HG03342 (cell line): ENCODE data around the gene CENPT.
"Not testable (repeated sequence)": the region's sequence is repeated elsewhere in the genome, so short reads cannot be mapped to it uniquely, and the experiment has no call there.

Source experiments
- ATAC-seq: cut with Tn5 transposase; IDR thresholded peaks from one replicate; pipeline ENCODE4 v1.9.1; 2021; ENCODE audit warnings: mild to moderate bottlenecking, moderate library complexity; ENCODE audit not compliant: unreplicated experiment

The CENPT gene

DNA sequence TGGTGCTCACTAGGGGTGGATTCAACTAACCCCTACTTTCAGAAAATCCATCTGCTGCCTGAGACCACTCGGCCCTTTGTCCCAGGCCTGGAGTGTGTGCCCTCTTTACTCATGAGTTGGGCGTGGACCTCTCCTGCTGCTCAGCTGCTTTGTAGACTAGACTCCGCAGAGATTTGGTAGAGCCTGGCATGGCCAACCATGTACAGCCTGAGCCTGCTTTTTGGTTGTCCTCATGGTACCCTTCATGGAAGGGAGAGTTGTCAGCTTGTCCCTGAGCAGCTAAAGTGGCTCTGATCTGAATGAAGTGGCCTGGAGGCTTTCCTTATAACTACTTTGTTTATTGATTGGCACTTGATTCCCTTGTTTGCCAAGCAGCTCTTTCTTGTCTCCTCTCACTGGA, 26.9 kb upstream of the CENPT start:
- ATAC-seq, result no peak

DNA sequence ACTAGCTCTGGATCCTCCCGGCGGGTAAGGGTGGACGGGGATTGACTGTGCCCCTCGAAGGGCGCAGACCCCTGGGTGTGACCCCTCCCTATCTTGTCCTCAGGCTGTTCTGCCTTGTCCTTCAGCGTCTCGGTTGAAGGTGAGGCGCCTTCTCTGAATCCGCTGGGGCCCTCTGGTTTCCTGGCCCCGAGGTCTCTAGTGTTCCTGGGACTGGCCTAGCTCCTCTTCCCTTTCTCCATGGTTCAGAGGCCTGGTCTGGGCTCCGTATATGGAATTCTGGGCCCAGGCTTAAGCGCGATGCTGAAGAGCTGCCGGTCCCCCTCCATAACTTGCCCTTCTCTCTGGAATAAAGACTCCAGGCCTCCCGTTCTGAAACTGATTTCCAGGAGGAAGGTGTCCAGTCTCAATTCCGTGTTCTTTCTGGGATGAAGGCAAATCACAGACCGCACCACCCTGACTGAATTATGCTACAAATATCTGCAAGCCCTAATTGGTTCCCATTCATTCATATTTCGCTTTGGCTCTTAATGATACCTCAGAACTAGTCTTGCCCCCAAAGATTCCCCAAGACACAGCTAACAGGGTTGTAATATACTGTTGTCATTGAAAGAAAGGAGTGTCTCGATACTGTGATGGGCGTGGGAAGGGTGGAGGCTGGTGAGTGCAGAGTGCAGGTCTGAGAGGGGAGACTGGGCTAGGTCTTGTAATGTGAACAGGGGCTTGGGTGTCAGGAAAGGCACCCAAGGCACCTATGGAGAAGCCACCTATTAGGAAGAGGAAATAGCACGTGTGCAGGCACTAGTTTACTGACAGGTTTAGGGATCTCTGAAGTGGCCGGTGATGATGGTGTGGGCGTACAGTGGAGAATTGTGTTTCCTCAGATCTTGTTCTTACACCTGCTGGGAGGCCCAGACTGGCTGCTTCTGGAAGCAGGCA, 26.2 kb upstream of the CENPT start:
- ATAC-seq, result no peak

DNA sequence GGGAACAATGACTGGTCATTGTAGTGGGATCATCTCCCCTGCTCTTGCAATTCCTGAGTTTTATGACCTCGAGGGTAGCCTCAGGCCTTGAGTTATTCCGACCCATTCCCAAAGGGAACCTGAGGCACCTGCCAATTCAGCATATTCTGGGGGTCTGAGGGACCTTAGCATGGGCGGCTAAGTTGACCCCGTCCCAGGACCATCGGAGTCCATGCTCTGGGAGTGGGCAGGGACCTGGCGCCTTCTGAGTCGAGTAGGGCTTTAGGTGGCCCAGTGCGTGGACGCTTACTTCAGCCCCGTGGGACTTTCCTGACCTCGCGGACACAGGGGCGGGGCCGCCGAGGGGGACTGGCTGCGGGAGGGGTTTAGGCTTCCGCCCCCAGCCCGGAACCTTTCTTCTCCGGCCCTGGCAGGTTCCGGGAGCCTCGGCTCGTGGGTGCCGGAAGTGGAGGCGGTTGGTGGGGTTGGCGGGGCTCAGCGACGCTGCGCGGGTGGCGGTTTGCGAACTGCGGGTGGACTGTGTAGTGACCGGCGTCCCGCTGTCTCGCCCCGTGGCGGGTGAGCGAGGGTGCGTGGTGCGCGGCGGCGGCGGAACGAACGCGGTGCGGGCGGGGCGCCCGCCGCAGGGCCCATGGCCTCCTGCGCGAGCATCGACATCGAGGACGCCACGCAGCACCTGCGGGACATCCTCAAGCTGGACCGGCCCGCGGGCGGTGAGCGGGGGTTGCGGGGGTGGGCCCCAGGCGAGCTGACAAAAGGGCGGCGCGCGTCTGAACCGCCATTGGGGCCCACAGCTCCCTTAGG, 25.3 kb upstream of the CENPT start, which contains the start of gene EDC4:
EDC4 (plus strand) TSS at position 422 of the 804 bp plus-strand sequence; CDS start at position 632, 210 bp downstream.
- ATAC-seq, result peak; percentile 67

DNA sequence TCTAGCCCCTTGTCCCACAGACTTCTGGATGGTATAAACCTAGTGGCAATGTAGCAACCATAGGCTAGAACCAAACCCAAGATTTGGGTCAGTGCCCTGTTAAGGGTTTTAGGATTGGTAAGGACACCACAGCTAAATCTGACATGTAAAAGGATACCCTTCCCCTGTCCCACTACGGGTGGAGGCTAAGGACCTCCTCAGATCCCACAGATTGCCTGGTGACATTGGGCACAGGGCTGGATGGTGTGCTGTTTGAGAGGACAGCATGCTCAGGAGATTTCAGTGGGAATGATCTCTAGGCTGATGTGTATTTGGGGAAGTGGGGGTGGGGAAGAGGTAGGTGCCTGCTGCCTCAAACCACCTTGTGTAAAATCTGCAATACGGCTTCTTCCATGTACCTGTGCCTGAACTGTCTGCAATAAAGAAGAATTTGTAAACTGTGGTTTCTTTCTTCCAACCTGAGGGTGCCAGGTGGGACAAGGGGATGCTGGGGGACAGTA, 24.7 kb upstream of the CENPT start:
- no peak for ATAC-seq

DNA sequence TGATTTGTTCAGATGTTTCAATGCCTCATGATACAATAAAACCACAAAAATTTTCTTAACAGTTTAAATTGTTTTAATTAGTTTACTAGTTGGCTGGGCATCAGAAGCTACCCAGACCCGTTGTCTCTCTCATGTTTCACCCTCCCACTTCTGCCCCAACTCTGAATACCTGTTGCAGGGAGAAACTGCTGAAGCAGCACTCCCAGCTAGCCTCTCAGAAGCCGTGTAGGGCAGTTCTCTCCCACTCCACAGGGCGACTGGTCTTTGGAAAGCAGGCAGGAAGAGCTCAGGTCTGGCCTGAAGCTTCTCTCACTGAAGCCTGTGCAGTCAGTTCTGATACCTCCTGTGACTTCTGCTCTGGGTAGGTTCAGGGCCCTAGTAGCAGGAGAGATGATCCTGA, 23.8 kb upstream of the CENPT start:
- ATAC-seq, result no peak

DNA sequence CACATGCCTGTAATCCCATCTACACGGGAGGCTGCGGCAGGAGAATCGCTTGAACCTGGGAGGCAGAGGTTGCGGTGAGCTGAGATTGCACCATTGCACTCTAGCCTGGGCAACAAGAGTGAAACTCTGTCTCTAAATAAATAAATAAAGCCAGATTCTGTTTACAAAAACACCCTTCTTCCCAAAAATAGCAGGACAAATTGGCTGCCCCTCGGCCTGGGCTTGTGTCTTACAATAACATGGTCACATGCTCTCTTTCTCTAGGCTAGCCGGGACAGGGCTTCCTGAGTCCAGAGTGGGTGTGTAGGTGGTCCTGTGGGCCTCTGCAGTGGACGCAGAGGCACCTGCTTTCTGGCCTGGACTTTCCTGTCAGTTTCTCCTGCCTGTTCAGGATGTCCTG, 22.2 kb upstream of the CENPT start:
- no peak for ATAC-seq

DNA sequence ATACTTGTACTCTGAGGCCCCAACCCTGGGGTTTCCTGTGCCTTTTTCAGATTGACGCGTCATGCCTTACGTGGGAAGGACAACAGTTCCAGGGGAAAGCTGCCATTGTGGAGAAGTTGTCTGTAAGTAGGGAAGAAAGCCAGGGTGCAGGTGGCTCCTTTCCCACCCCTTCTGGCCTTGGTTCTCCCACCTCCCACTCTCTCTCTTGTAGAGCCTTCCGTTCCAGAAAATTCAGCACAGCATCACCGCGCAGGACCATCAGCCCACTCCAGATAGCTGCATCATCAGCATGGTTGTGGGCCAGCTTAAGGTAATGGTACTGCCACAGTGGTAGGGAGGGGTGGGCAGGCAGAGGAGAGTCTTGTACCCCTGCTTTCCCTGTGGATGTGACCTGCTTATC, 20.8 kb upstream of the CENPT start:
- no peak for ATAC-seq

DNA sequence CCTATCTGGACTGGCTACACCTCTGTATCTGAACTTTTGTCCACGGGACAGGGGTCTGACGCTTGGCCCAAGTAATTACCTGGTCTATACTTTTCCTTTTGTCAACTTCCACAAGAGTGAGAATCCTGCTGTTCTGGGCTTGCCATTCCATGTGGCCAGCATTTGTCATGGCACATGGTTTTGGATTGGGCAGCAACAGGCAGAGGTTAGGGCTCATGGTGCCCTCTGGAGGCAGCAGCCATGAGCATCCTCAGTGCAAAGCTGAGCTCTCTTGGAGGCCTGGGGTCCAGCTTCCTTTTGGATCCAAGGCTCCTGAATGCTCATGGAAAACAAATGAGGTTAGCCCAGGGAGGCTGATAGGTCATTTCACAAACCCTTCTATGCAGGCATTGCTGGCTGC, 17.8 kb upstream of the CENPT start:
- no peak for ATAC-seq

DNA sequence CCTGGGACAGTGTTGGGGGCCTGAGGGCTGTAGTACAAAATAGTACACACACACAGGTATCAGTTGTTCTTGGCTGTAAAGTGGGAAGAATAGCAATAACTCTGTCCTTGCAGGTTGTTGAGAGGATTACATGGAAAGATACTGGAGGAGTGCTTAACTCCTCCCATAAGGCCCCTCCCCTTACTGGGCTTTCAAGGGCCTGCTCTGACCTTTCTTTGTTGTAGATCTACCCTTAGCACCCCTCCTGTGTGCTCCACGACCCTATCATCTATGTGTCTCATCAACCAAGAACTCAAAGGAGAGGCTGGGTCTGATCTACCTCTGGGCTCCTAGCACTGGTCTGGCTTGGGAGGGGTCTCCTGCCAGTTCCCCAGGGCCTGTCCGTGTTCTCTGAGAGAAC, 17.1 kb upstream of the CENPT start:
- no peak for ATAC-seq

DNA sequence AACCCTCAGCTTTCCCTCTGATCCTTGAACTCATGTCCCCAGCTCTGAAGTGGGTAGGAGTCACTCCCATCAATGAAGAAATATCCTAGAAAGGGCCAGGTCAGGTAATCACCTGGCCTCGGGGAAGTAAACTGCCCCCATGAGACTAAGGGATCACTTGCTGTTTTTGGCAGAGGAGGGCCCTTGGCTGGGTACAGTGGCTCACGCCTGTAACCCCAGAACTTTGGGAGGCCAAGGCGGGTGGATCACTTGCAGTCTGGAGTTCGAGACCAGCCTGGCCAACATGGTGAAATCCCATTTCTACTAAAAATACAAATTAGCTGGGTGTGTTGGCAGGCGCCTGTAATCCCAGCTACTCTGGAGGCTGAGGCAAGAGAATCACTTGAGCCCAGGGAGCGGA, 16.6 kb upstream of the CENPT start:
- ATAC-seq, result not testable (repeated sequence)

DNA sequence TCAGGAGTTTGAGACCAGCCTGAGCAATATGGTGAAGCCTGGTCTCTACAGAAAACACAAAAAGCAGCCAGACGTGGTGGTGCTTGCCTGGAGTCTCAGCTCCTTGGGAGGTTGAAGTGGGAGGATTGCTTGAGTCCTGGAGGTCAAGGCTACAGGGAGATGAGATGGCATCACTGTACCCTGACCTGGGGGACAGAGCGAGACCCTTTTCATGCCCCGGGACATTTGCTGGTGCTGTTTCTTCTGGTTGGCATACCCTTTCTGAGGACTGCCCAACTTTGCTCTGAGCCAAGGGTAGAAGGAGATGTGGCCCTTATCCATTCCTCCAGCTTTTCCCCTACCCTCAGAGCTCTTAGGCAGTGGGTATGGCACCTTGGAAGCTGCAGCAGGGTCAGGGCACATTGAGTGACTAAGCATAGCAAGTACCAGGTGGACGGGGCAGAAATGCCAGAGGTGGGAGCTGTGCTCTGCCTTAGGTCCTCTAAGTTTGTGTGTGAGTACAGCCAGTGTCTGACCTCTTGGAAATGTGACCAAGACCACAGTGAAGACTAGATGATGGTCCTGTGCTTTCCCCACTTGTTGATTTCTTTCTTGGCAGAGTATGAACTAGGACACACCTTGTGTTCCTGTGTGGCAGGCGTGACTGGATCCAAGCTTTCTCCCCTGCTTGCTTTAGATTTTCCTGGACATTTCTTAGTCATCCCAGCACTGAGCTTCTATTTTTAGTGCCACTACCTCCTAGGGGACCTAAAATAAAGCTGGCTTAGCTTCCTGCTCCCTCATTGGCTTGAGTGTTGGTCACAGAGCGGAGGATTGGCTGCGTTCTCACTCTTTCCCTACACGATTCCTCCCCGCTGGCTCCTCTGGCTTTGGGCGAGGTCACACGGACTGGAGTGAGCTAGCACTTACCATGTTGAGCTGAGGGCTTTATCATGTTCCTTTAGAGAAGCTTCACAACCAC, 15.4 kb upstream of the CENPT start:
- no peak for ATAC-seq

DNA sequence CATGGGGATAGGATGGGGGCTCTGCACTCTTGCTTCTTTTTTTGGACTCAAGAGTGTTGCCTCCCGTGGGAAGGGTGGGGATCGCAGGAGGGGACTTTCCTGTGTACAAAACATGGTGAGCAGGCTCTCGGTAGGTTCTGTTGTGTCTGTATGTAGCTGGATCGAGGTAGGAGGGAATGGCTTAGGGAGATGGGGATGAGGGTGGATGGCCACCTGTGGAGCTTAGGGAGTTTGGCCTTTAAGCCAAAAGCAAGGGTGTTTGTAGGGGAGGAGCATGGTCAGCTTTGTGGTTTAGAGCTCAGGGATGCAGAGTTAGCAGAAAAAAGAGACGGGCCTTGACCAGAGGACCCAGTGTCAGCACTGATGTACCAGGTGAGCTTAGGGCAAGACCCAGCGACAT, 14.4 kb upstream of the CENPT start:
- ATAC-seq, result no peak

DNA sequence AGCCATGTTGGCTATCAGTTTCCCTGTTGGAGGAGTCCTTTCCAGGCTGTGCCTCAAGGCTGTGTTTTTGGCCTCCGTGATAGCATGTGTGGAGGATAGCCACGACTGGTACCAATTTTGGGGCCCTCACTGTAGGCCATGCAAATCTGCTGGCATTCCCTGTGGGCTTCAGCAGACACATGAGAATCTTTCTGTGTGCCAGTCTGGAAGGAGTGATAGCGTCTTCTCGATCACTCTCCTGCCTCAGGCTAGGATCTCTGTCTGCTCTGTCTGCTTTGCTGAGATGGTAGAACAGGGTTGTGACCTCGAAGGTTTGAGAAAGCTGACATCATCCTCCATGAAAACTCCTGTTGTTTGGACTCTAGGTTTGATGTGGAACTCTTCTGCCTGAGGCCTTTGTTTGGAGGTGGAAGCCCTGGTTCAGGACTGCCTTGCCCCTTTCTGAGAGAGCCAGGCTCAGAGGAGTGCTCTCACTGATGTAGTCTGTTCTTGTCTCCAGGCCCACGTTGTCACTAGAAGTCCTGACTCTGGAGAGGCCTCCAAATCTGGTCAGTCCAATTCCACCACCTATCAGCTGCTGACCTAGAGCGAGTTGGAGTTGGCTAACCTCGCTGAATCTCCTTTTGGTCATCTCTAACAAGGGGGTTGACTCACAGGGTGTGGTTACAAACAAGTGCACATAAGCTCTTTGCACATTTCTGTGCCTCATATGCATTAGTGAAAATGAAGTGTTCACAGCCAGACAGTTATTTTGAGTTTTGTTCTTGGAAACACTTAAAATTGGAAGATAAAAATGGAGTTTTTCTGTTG, 13.3 kb upstream of the CENPT start:
- no peak for ATAC-seq

DNA sequence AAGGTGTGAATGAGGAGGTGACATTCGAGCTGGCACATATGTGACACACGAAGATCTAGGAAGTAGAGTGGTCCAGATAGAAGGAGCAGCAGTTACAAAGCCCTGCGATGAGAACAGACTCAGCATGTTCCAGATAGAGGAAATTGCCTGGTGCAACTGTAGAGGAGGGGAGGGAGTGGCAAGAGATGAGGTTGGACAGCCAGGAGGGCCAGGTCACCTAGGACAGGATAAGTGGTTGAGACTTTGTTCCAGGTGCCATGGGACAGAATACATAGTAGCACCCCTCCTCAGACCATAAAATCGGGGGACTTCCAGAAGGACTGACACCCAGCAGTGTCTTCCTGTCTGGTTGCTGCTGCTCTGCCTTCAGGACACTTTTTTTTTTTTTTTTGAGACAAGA, 11.0 kb upstream of the CENPT start:
- ATAC-seq, result no peak

DNA sequence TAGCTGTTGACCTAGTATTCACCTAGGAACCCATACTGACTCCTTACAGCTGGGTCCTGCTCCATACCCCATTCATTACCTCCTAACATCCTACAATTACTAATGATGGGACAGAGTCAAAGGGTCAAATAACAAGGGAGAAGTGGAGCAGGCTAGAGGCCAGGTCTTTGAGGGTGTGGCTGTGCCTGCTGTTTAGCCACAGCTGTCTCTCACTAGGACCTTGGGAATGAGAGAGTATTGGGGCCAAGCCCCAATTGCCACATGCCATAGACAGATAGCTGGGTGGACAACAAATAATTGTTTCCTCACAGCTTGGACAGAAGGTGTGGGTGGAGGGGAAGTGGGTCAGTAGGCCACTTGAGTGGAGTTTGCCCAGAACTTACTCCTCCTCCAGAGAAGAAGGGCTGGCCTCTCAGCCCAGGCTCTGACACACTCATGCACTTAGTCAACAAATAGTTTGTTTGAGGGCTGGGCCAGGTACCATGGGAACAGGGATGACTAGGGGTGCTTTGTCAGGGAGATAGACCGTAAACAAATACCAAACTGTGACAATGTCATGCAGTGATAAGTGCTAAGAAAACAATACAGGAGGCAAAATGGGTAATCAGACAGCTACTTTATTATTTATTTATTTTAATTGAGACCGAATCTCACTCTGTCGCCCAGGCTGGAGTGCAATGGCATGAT, 10.2 kb upstream of the CENPT start:
- ATAC-seq, result no peak

DNA sequence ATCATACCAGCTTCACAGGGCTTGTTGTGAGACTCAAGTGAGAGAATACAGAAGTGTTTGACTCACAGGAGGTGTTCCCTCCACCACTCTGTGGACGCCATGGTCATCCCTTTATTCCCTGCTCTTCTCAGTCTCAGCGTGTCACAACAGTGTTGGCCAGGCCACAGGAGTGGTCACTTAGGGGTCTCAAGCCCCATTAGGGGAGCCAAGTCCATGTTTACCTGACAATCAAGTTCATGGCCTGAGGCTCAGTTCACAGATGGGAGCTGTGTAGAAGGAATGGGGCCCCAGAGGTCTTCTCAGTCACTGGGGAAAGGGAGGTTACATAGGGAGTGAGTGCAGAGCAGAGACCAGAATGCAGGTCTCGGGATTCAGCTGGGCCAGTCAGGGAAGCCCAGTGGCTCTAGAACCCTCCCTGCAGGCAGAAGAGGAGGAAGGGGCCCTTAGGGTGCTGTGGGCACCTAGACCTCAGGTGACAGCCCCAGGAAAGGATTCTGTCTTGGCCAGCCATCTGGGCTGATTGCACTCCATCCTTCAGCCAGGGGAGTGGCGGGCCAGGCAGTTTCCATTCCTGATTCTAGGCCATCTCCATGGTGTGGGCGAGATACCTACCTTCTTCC, 9.5 kb upstream of the CENPT start:
- no peak for ATAC-seq

DNA sequence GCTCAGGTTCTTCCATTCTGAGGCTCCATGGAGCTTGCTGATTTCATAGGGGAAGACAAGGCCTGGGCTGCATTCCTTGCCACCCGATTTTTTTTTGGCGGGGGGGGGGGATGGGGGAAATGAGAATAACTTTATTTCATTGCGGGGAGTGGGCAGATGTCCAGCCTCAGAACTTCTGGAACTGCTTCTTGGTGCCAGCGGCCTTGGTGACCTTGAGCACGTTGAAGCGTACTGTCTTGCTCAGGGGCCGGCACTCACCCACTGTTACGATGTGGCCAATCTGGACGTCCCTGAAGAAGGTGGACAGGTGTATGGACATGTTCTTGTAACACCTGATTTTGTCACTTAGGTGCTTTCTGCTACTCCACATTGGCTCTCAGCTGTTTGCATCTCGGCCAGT, 8.3 kb upstream of the CENPT start:
- ATAC-seq, result no peak

DNA sequence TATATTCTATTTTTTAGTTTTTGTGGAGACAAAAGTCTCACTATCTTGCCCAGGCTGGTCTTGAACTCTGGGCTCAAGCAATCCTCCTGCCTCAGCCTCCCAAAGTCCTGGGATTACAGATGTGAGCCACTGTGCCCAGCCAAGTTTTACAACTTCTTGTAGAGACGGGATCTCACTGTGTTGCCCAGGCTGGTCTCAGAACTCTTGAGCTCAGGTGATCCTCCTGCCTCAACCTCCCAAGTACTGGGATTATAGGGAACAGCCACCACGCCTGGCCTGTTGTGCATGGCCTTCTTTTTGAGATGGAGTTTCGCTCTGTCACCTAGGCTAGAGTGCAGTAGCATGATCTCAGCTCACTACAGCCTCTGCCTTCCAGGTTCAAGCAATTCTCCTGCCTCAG, 6.2 kb upstream of the CENPT start:
- no peak for ATAC-seq

DNA sequence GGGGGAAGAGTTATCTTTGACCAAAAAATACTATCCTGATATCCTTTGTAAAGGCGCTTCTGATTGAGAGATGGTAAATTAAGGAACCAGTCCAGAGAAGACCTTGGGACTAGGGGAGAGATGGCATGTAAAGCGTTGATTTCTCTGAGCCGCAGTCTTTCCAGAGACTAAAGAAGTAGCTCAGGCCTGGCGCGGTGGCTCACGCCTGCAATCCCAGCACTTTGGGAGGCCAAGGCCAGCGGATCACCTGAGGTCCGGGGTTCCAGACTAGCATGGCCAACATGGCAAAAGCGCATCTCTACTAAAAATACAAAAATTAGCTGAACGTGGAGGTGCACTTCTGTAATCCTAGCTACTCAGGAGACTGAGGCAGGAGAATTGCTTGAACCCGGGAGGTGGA, 625 bp upstream of the CENPT start:
- no peak for ATAC-seq
